Esophagus squamous epithelium (tissue), 4 donors: Measurements from ENCODE around the gene RGS8.

Source experiments
- POLR2A ChIP-seq, 4 donors: fragments of 450-650 bp; IDR thresholded peaks; one replicate each; pipeline ENCODE4 v1.6.1; 2017; ENCODE audit warnings: antibody characterized with exemption in 4 of 4, mild to moderate bottlenecking in 4 of 4, moderate library complexity in 3 of 4
- TF ChIP-seq, protein P1 (sequence below), 6 experiments: fragments of 450-650 bp in 4 of 6; fragments of 200-600 bp in 2 of 6; sonication (generic) in 2 of 6; IDR thresholded peaks; one replicate each; pipeline ENCODE4 v1.5.1; 2016 to 2019; ENCODE audit warnings: antibody characterized with exemption in 6 of 6, mild to moderate bottlenecking in 4 of 6, moderate library complexity in 4 of 6

DNA sequence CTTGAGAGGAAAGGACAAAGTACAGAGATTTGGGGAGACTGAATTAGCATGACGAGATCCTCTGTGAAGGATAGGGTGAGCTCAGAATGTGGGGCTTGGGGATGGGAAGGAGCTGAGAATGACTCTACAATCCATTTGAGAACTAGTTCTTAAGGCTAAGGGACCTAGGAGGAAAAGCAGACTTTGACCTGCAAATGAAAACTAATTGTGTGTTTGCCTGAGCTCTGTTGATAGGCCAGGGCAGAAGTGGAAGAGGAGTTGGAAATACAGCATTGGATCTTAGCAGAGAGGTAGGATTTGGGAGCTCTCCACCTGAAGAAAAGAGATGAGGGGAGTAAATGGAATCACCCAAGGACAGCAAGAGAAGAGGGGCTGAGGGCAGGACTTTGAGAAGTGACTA is 2.1 kb upstream of the RGS8 start:
- TF ChIP-seq, protein P1, sequence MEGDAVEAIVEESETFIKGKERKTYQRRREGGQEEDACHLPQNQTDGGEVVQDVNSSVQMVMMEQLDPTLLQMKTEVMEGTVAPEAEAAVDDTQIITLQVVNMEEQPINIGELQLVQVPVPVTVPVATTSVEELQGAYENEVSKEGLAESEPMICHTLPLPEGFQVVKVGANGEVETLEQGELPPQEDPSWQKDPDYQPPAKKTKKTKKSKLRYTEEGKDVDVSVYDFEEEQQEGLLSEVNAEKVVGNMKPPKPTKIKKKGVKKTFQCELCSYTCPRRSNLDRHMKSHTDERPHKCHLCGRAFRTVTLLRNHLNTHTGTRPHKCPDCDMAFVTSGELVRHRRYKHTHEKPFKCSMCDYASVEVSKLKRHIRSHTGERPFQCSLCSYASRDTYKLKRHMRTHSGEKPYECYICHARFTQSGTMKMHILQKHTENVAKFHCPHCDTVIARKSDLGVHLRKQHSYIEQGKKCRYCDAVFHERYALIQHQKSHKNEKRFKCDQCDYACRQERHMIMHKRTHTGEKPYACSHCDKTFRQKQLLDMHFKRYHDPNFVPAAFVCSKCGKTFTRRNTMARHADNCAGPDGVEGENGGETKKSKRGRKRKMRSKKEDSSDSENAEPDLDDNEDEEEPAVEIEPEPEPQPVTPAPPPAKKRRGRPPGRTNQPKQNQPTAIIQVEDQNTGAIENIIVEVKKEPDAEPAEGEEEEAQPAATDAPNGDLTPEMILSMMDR (IDR thresholded peaks at IDR 0.05), result no peak
- no peak for TF ChIP-seq POLR2A (IDR thresholded peaks at IDR 0.05)
